NT2/D1 (cell line): ENCODE measurements around the gene UNC50.

ENCODE experiments used
- SUZ12 ChIP-seq: IDR thresholded peaks from 2 replicates; pipeline ENCODE4 v1.6.1; 2011; ENCODE audit not compliant: insufficient read length, insufficient read depth; ENCODE audit errors: extremely low read depth
- YY1 ChIP-seq: IDR thresholded peaks from 2 replicates; pipeline ENCODE4 v1.6.1; 2011; ENCODE audit not compliant: insufficient read length, insufficient read depth
- ZNF274 ChIP-seq: IDR thresholded peaks from 2 replicates; pipeline ENCODE4 v1.6.1; 2011; ENCODE audit warnings: mild to moderate bottlenecking, low read depth, low read length

GRCh38 chr2:98643496-98644100 lies 35.2 kb downstream of the UNC50 start:
- TF ChIP-seq YY1: no peak
- no peak for TF ChIP-seq ZNF274
- no peak for TF ChIP-seq SUZ12
